Stimulated activated CD4-positive, alpha-beta T cell treated with anti-CD3 and anti-CD28 coated beads, TNF-alpha, amount 100 ng/mL, for 1 hour (primary cell): Measurements from ENCODE around the gene CSRNP3.
"Not testable (repeated sequence)": the region's sequence is repeated elsewhere in the genome, so short reads cannot be mapped to it uniquely, and the experiment has no call there.

Source experiments
- DNase-seq, 3 donors: peaks; one replicate each; pipeline ENCODE4 v3.0.0-alpha.2; 2020; ENCODE audit warnings: low read depth in 3 of 3, low spot score in 1 of 3

The CSRNP3 gene

GRCh38 chr2:165632594-165632993 is 163.1 kb downstream of the CSRNP3 start:
- DNase-seq = no peak

- DNase-seq = no peak
Observed at GRCh38 chr2:165633431-165633830, 163.9 kb downstream of the CSRNP3 start.

- DNase-seq = no peak
Observed at GRCh38 chr2:165634282-165634681, 164.8 kb downstream of the CSRNP3 start.

GRCh38 chr2:165634855-165635254 is 165.4 kb downstream of the CSRNP3 start:
- DNase-seq = no peak

GRCh38 chr2:165635532-165635931 is 166.0 kb downstream of the CSRNP3 start:
- no peak for DNase-seq

GRCh38 chr2:165636959-165637358 is 167.5 kb downstream of the CSRNP3 start:
- no peak for DNase-seq

GRCh38 chr2:165637396-165637795 is 167.9 kb downstream of the CSRNP3 start:
- DNase-seq = no peak

- DNase-seq = no peak
Observed at GRCh38 chr2:165639504-165639903, 170.0 kb downstream of the CSRNP3 start.

GRCh38 chr2:165640247-165640929 is 170.9 kb downstream of the CSRNP3 start:
- no peak for DNase-seq

- DNase-seq = no peak
Observed at GRCh38 chr2:165645930-165646831, 176.7 kb downstream of the CSRNP3 start.

- no peak for DNase-seq
Observed at GRCh38 chr2:165647409-165647808, 177.9 kb downstream of the CSRNP3 start.

GRCh38 chr2:165648801-165649200 is 179.3 kb downstream of the CSRNP3 start:
- DNase-seq = no peak

GRCh38 chr2:165651233-165651632 is 181.7 kb downstream of the CSRNP3 start:
- no peak for DNase-seq

GRCh38 chr2:165655661-165656060 is 186.2 kb downstream of the CSRNP3 start:
- DNase-seq = no peak

GRCh38 chr2:165660361-165660760 is 190.9 kb downstream of the CSRNP3 start:
- DNase-seq = no peak

GRCh38 chr2:165662720-165663119 is 193.2 kb downstream of the CSRNP3 start:
- DNase-seq = no peak

- DNase-seq = no peak
Observed at GRCh38 chr2:165665614-165666013, 196.1 kb downstream of the CSRNP3 start.

- not testable (repeated sequence) for DNase-seq
Observed at GRCh38 chr2:165666073-165666472, 196.6 kb downstream of the CSRNP3 start.

- no peak for DNase-seq
Observed at GRCh38 chr2:165666605-165667004, 197.1 kb downstream of the CSRNP3 start.

- no peak for DNase-seq
Observed at GRCh38 chr2:165667375-165667774, 197.9 kb downstream of the CSRNP3 start.

- no peak for DNase-seq
Observed at GRCh38 chr2:165674780-165675179, 205.3 kb downstream of the CSRNP3 start.

- DNase-seq = no peak
Observed at GRCh38 chr2:165675551-165675968, 206.1 kb downstream of the CSRNP3 start.
